MV-4-11 (cell line): ENCODE results near the gene EXOC6B.

ENCODE experiments used
- DNase-seq: peaks from one replicate; lab custom pipeline; 2025; lab: John Stamatoyannopoulos, UW

Gene EXOC6B

GRCh38 chr2:72144274-72144631 is 681.6 kb downstream of the EXOC6B start:
- DNase-seq = no peak

- DNase-seq = no peak
These were observed 682.2 kb downstream of the EXOC6B start for GRCh38 chr2:72143441-72144273.

- DNase-seq = peak; percentile 62
These were observed 683.0 kb downstream of the EXOC6B start for GRCh38 chr2:72142570-72143440.

- DNase-seq = no peak
These were observed 683.9 kb downstream of the EXOC6B start for GRCh38 chr2:72141881-72142451.

GRCh38 chr2:72141032-72141645 is 684.7 kb downstream of the EXOC6B start:
- no peak for DNase-seq

- no peak for DNase-seq
These were observed 685.2 kb downstream of the EXOC6B start for GRCh38 chr2:72140621-72140960.

- no peak for DNase-seq
These were observed 685.8 kb downstream of the EXOC6B start for GRCh38 chr2:72139874-72140620.

- no peak for DNase-seq
These were observed 686.4 kb downstream of the EXOC6B start for GRCh38 chr2:72139471-72139873.

- no peak for DNase-seq
These were observed 686.9 kb downstream of the EXOC6B start for GRCh38 chr2:72138921-72139381.

- DNase-seq = no peak
These were observed 687.6 kb downstream of the EXOC6B start for GRCh38 chr2:72138011-72138881.

GRCh38 chr2:72137498-72138010 is 688.3 kb downstream of the EXOC6B start:
- DNase-seq = peak; percentile 19

GRCh38 chr2:72136933-72137497 is 688.8 kb downstream of the EXOC6B start:
- no peak for DNase-seq

- no peak for DNase-seq
These were observed 689.5 kb downstream of the EXOC6B start for GRCh38 chr2:72136331-72136730.

- DNase-seq = no peak
These were observed 689.9 kb downstream of the EXOC6B start for GRCh38 chr2:72135921-72136320.

- no peak for DNase-seq
These were observed 690.6 kb downstream of the EXOC6B start for GRCh38 chr2:72134997-72135800.

- no peak for DNase-seq
These were observed 691.3 kb downstream of the EXOC6B start for GRCh38 chr2:72134408-72134996.

- DNase-seq = no peak
These were observed 692.0 kb downstream of the EXOC6B start for GRCh38 chr2:72133721-72134407.
